Trophoblast cell (in vitro differentiated cells and primary cell): ENCODE data around the gene CAPS.
A peak's percentile ranks its signal among the peaks of the same experiment; 100 is the strongest.

Experiments
- DNase-seq, 2 donors: peaks; one replicate each; pipeline ENCODE4 v3.0.0-alpha.2; 2016
- H2AFZ ChIP-seq: 2 replicates; pipeline ENCODE4 v1.6.1; 2013; ENCODE audit warnings: low read length, moderate library complexity, mild to moderate bottlenecking; ENCODE audit not compliant: insufficient read depth, poor library complexity
- H2AK5ac ChIP-seq: 2 replicates; pipeline ENCODE4 v1.6.1; 2013; ENCODE audit warnings: mild to moderate bottlenecking, low read length
- H2BK120ac ChIP-seq: 2 replicates; pipeline ENCODE4 v1.6.1; 2013; ENCODE audit warnings: low read length, mild to moderate bottlenecking, moderate library complexity; ENCODE audit not compliant: insufficient read depth, poor library complexity
- H2BK12ac ChIP-seq: 2 replicates; pipeline ENCODE4 v1.6.1; 2013; ENCODE audit warnings: mild to moderate bottlenecking, low read length, moderate library complexity
- H2BK5ac ChIP-seq: 2 replicates; pipeline ENCODE4 v1.6.1; 2013; ENCODE audit warnings: low read length, low read depth, moderate library complexity, mild to moderate bottlenecking; ENCODE audit not compliant: poor library complexity
- H3K14ac ChIP-seq: 2 replicates; pipeline ENCODE4 v1.6.1; 2013; ENCODE audit warnings: mild to moderate bottlenecking, low read length
- H3K18ac ChIP-seq: 2 replicates; pipeline ENCODE4 v1.6.1; 2013; ENCODE audit warnings: mild to moderate bottlenecking, low read length
- H3K23ac ChIP-seq: 2 replicates; pipeline ENCODE4 v1.6.1; 2013; ENCODE audit warnings: low read length
- H3K27ac ChIP-seq: 2 replicates; pipeline ENCODE4 v1.5.1; 2013; ENCODE audit warnings: low read depth, mild to moderate bottlenecking, inconsistent platforms, low read length, moderate library complexity
- H3K27me3 ChIP-seq: 2 replicates; pipeline ENCODE4 v1.6.1; 2013; ENCODE audit warnings: inconsistent platforms, mild to moderate bottlenecking, low read length, moderate library complexity; ENCODE audit not compliant: insufficient read depth
- H3K36me3 ChIP-seq, 2 experiments: 1 replicate in 1 of 2; 2 replicates in 1 of 2; pipeline ENCODE4 v1.6.1; 2013; ENCODE audit warnings: low read length in 2 of 2, mild to moderate bottlenecking in 2 of 2, moderate library complexity in 1 of 2; ENCODE audit not compliant: insufficient read depth in 2 of 2, control insufficient read depth in 1 of 2
- H3K4ac ChIP-seq: 2 replicates; pipeline ENCODE4 v1.6.1; 2013; ENCODE audit warnings: low read depth, mild to moderate bottlenecking, low read length, moderate library complexity
- H3K4me1 ChIP-seq, 2 experiments: 1 replicate in 1 of 2; 2 replicates in 1 of 2; pipeline ENCODE4 v1.6.1; 2013; ENCODE audit warnings: low read length in 2 of 2, mild to moderate bottlenecking in 2 of 2, moderate library complexity in 1 of 2; ENCODE audit not compliant: insufficient read depth in 2 of 2, control insufficient read depth in 1 of 2
- H3K4me2 ChIP-seq: 2 replicates; pipeline ENCODE4 v1.6.1; 2013; ENCODE audit warnings: inconsistent platforms, mild to moderate bottlenecking, low read length, moderate library complexity
- H3K4me3 ChIP-seq: 2 replicates; pipeline ENCODE4 v1.5.1; 2013; ENCODE audit warnings: mild to moderate bottlenecking, low read depth, low read length, inconsistent platforms
- H3K79me1 ChIP-seq: one replicate; pipeline ENCODE4 v1.6.1; 2013; ENCODE audit warnings: low read length
- H3K79me2 ChIP-seq: 2 replicates; pipeline ENCODE4 v1.6.1; 2013; ENCODE audit warnings: low read length, mild to moderate bottlenecking; ENCODE audit not compliant: control insufficient read depth, insufficient read depth, poor library complexity
- H3K9ac ChIP-seq: 2 replicates; pipeline ENCODE4 v1.6.1; 2013; ENCODE audit warnings: mild to moderate bottlenecking, low read length
- H3K9me3 ChIP-seq: 2 replicates; pipeline ENCODE4 v1.6.1; 2013; ENCODE audit warnings: low read depth, mild to moderate bottlenecking, control low read depth, inconsistent platforms, low read length; ENCODE audit not compliant: insufficient read depth
- H4K12ac ChIP-seq: 2 replicates; pipeline ENCODE4 v1.6.1; 2013; ENCODE audit warnings: low read depth, mild to moderate bottlenecking, low read length, moderate library complexity
- H4K8ac ChIP-seq: 2 replicates; pipeline ENCODE4 v1.6.1; 2013; ENCODE audit warnings: low read depth, mild to moderate bottlenecking, low read length, moderate library complexity
- H4K91ac ChIP-seq: one replicate; pipeline ENCODE4 v1.6.1; 2013; ENCODE audit warnings: low read depth, mild to moderate bottlenecking, low read length, moderate library complexity
- WGBS: extraction: QIAGEN DNeasy Blood & Tissue Kit; methylation state at CpG from one replicate; pipeline ENCODE4 v1.1.7; 2013; ENCODE audit warnings: missing lambda C conversion rate; ENCODE audit not compliant: insufficient read length, insufficient coverage; ENCODE audit errors: extremely low coverage; 5-methylcytosine and 5-hydroxymethylcytosine counted together

CAPS gene

GRCh38 chr19:5947435-5947834 is 33.4 kb downstream of the CAPS start:
- Histone ChIP-seq H3K4me2 (no peak overlapping the region), H3K27ac (no peak overlapping the region), H4K8ac (no peak overlapping the region), H3K18ac (no peak overlapping the region), H3K9ac (no peak overlapping the region), H3K9me3 (no peaks in the 10 kb centered on the region), H3K4me1 (peaks cover 8 to 13% of the 10 kb centered on the region in 2 experiments), H3K36me3 (peaks cover 20 to 28% of the 10 kb centered on the region in 2 experiments), H4K91ac (no peak overlapping the region), H3K23ac (no peak overlapping the region), H3K79me2 (no peaks in the 10 kb centered on the region), H3K27me3 (no peaks in the 10 kb centered on the region), H2BK12ac (no peak overlapping the region), H4K12ac (no peak overlapping the region), H3K79me1 (no peaks in the 10 kb centered on the region), H3K14ac (no peak overlapping the region), H3K4me3 (no peak overlapping the region), H2AK5ac (no peak overlapping the region), H3K4ac (no peak overlapping the region), H2BK120ac (no peak overlapping the region), H2BK5ac (no peak overlapping the region), H2AFZ (no peak overlapping the region)
- DNase-seq: peak; percentile 14 to 47
- WGBS: no CpG with 5 or more reads among the region's 13 CpGs

GRCh38 chr19:5948752-5949564 is 34.9 kb downstream of the CAPS start:
- no peak overlapping the region for H4K91ac ChIP-seq
- H2BK5ac ChIP-seq: no peak overlapping the region
- H3K79me2 ChIP-seq: no peaks in the 10 kb centered on the region
- no CpG with 5 or more reads among the region's 13 CpGs for WGBS
- H4K12ac ChIP-seq: no peak overlapping the region
- no peak overlapping the region for H3K14ac ChIP-seq
- peaks cover 18 to 28% of the 10 kb centered on the region in 2 experiments for H3K36me3 ChIP-seq
- H2BK12ac ChIP-seq: no peak overlapping the region
- H3K4me3 ChIP-seq: no peak overlapping the region
- no peaks in the 10 kb centered on the region for H3K27me3 ChIP-seq
- no peak for DNase-seq
- H2BK120ac ChIP-seq: no peak overlapping the region
- H3K4me1 ChIP-seq: peaks cover 8 to 14% of the 10 kb centered on the region in 2 experiments
- H3K9me3 ChIP-seq: no peaks in the 10 kb centered on the region
- H4K8ac ChIP-seq: no peak overlapping the region
- no peak overlapping the region for H3K18ac ChIP-seq
- no peak overlapping the region for H3K23ac ChIP-seq
- no peak overlapping the region for H3K27ac ChIP-seq
- H2AFZ ChIP-seq: no peak overlapping the region
- no peak overlapping the region for H2AK5ac ChIP-seq
- no peak overlapping the region for H3K4me2 ChIP-seq
- H3K79me1 ChIP-seq: no peaks in the 10 kb centered on the region
- H3K4ac ChIP-seq: no peak overlapping the region
- H3K9ac ChIP-seq: no peak overlapping the region

- Histone ChIP-seq H2BK12ac (no peak overlapping the region), H3K23ac (no peak overlapping the region), H4K8ac (no peak overlapping the region), H3K79me1 (no peaks in the 10 kb centered on the region), H3K14ac (no peak overlapping the region), H3K4me2 (no peak overlapping the region), H3K9me3 (no peaks in the 10 kb centered on the region), H3K4me3 (no peak overlapping the region), H2BK5ac (no peak overlapping the region), H4K91ac (no peak overlapping the region), H3K4ac (no peak overlapping the region), H3K27me3 (no peaks in the 10 kb centered on the region), H3K4me1 (peaks cover 8 to 18% of the 10 kb centered on the region in 2 experiments), H3K27ac (no peak overlapping the region), H3K36me3 (peaks cover 14 to 28% of the 10 kb centered on the region in 2 experiments), H2BK120ac (no peak overlapping the region), H2AFZ (no peak overlapping the region), H3K18ac (no peak overlapping the region), H3K79me2 (no peaks in the 10 kb centered on the region), H3K9ac (no peak overlapping the region), H4K12ac (no peak overlapping the region), H2AK5ac (no peak overlapping the region)
- no peak for DNase-seq
- whole genome bisulfite sequencing: no CpG with 5 or more reads among the region's 13 CpGs
Measured at GRCh38 chr19:5949792-5950305, 35.8 kb downstream of the CAPS start.

GRCh38 chr19:5950741-5951140 is 36.7 kb downstream of the CAPS start:
- Histone ChIP-seq H3K18ac (no peak overlapping the region), H4K12ac (no peak overlapping the region), H2AFZ (no peak overlapping the region), H2AK5ac (no peak overlapping the region), H3K4me3 (no peak overlapping the region), H2BK12ac (no peak overlapping the region), H2BK5ac (no peak overlapping the region), H3K79me1 (no peaks in the 10 kb centered on the region), H3K27me3 (no peaks in the 10 kb centered on the region), H3K4me2 (no peak overlapping the region), H3K14ac (no peak overlapping the region), H3K4me1 (peaks cover 8 to 18% of the 10 kb centered on the region in 2 experiments), H3K79me2 (no peaks in the 10 kb centered on the region), H4K91ac (no peak overlapping the region), H3K36me3 (peaks cover 11 to 25% of the 10 kb centered on the region in 2 experiments), H3K27ac (no peak overlapping the region), H4K8ac (no peak overlapping the region), H3K23ac (no peak overlapping the region), H3K9me3 (no peaks in the 10 kb centered on the region), H3K4ac (no peak overlapping the region), H2BK120ac (no peak overlapping the region), H3K9ac (no peak overlapping the region)
- no peak for DNase-seq
- no CpG with 5 or more reads among the region's 3 CpGs for WGBS
